Loucy (cell line): ENCODE data around the gene PCK1.
"Not testable (repeated sequence)": the region's sequence is repeated elsewhere in the genome, so short reads cannot be mapped to it uniquely, and the experiment has no call there.

Experiments
- H2AFZ ChIP-seq: fragments of 200-600 bp; sonication (generic); 2 replicates; pipeline ENCODE4 v1.6.0; 2016; ENCODE audit warnings: antibody characterized with exemption, mild to moderate bottlenecking, low read length, moderate library complexity
- H3F3A ChIP-seq: fragments of 200-600 bp; 2 replicates; pipeline ENCODE4 v1.6.0; 2016; ENCODE audit warnings: antibody characterized with exemption, low read depth, mild to moderate bottlenecking
- H3K27me3 ChIP-seq: fragments of 200-600 bp; sonication (generic); 2 replicates; pipeline ENCODE4 v1.6.1; 2014; ENCODE audit warnings: low read length, mild to moderate bottlenecking; ENCODE audit not compliant: insufficient read depth, poor library complexity, severe bottlenecking
- H3K36me3 ChIP-seq: fragments of 200-600 bp; sonication (generic); 2 replicates; pipeline ENCODE4 v1.6.1; 2016; ENCODE audit warnings: low read length; ENCODE audit not compliant: insufficient read depth
- H3K4me1 ChIP-seq: fragments of 200-600 bp; sonication (generic); 2 replicates; pipeline ENCODE4 v1.5.1; 2014; ENCODE audit warnings: low read length, mild to moderate bottlenecking; ENCODE audit not compliant: insufficient read depth, poor library complexity, severe bottlenecking
- H3K4me2 ChIP-seq: fragments of 200-600 bp; sonication (generic); 2 replicates; pipeline ENCODE4 v1.6.0; 2014; ENCODE audit warnings: antibody characterized with exemption, low read length, low read depth, mild to moderate bottlenecking; ENCODE audit not compliant: poor library complexity, severe bottlenecking
- H3K4me3 ChIP-seq: fragments of 200-600 bp; sonication (generic); 2 replicates; pipeline ENCODE4 v1.5.1; 2014; ENCODE audit warnings: low read length, mild to moderate bottlenecking, mixed read lengths; ENCODE audit not compliant: poor library complexity, severe bottlenecking
- H3K79me2 ChIP-seq: fragments of 200-600 bp; sonication (generic); 2 replicates; pipeline ENCODE4 v1.6.1; 2014; ENCODE audit warnings: low read length; ENCODE audit not compliant: insufficient read depth
- H3K9ac ChIP-seq: fragments of 200-600 bp; sonication (generic); 2 replicates; pipeline ENCODE4 v1.6.0; 2014; ENCODE audit warnings: mild to moderate bottlenecking, low read depth, low read length, moderate library complexity; ENCODE audit not compliant: poor library complexity, severe bottlenecking
- H3K9me2 ChIP-seq: fragments of 200-600 bp; sonication (generic); replicated peaks from 2 replicates; pipeline ENCODE4 v1.6.1; 2016; ENCODE audit warnings: low read depth, low read length, mixed read lengths
- H3K9me3 ChIP-seq: fragments of 200-600 bp; sonication (generic); 2 replicates; pipeline ENCODE4 v1.6.1; 2014; ENCODE audit warnings: mild to moderate bottlenecking, antibody characterized with exemption, low read length, low read depth; ENCODE audit not compliant: insufficient read depth
- H4K20me1 ChIP-seq: fragments of 200-600 bp; sonication (generic); 2 replicates; pipeline ENCODE4 v1.6.0; 2014; ENCODE audit warnings: antibody characterized with exemption, low read length, mild to moderate bottlenecking; ENCODE audit not compliant: insufficient read depth, poor library complexity, severe bottlenecking
- CTCF ChIP-seq: fragments of 200-600 bp; sonication (generic); conservative IDR thresholded peaks from 2 replicates; pipeline ENCODE4 v1.5.1; 2014; ENCODE audit warnings: mild to moderate bottlenecking, antibody characterized with exemption, low read length
- EZH2phosphoT487 ChIP-seq: fragments of 200-600 bp; IDR thresholded peaks from 2 replicates; pipeline ENCODE4 v1.6.1; 2018; ENCODE audit warnings: antibody characterized with exemption, mild to moderate bottlenecking, moderate library complexity, borderline replicate concordance

Gene PCK1

GRCh38 chr20:57560554-57561355 lies at the start of gene PCK1:
PCK1 (plus strand) TSS chr20:57561110; CDS start chr20:57561412, 302 bp downstream.
- Histone ChIP-seq H3K4me1 (no peaks in the 10 kb centered on the region), H3K9me2 (no peaks in the 10 kb centered on the region), H3K36me3 (no peaks in the 10 kb centered on the region), H3K4me3 (no peak within 1 kb of the TSS), H3K79me2 (no peaks in the 10 kb centered on the region), H3K27me3 (peaks cover 5% of the 10 kb centered on the region), H3K4me2 (no peak within 1 kb of the TSS), H2AFZ (no peak within 1 kb of the TSS), H3K9ac (no peak within 1 kb of the TSS), H3K9me3 (no peaks in the 10 kb centered on the region), H3F3A (no peaks in the 10 kb centered on the region), H4K20me1 (no peaks in the 10 kb centered on the region)
- TF ChIP-seq EZH2phosphoT487 (no peak), CTCF (no peak)

- not testable (repeated sequence) for H4K20me1 ChIP-seq, H3K9me3 ChIP-seq
Measured at GRCh38 chr20:57511709-57512108, 49.2 kb upstream of the PCK1 start.

GRCh38 chr20:57512432-57512831 lies 48.5 kb upstream of the PCK1 start:
- TF ChIP-seq CTCF (no peak), EZH2phosphoT487 (no peak)
- Histone ChIP-seq H3K9ac (no peak overlapping the region), H3K4me2 (no peak overlapping the region)

More at GRCh38 chr20:57511709-57512108, 49.2 kb upstream of the PCK1 start:
- H2AFZ ChIP-seq, H3K79me2 ChIP-seq, H3K36me3 ChIP-seq, H3F3A ChIP-seq, H3K27me3 ChIP-seq, H3K4me3 ChIP-seq, H3K4me1 ChIP-seq, H3K4me2 ChIP-seq, H3K9ac ChIP-seq, H3K9me2 ChIP-seq: not testable (repeated sequence)

GRCh38 chr20:57513199-57513598 lies 47.7 kb upstream of the PCK1 start:
- no peaks in the 10 kb centered on the region for H4K20me1 ChIP-seq
- no peaks in the 10 kb centered on the region for H3K36me3 ChIP-seq
- H3K4me2 ChIP-seq: no peak overlapping the region
- H3K9me3 ChIP-seq: no peaks in the 10 kb centered on the region
- no peak overlapping the region for H3K4me3 ChIP-seq
- H3K79me2 ChIP-seq: no peaks in the 10 kb centered on the region
- no peaks in the 10 kb centered on the region for H3F3A ChIP-seq
- TF ChIP-seq CTCF (no peak), EZH2phosphoT487 (no peak)
- no peak overlapping the region for H2AFZ ChIP-seq
- H3K4me1 ChIP-seq: no peaks in the 10 kb centered on the region
- H3K27me3 ChIP-seq: no peaks in the 10 kb centered on the region
- no peak overlapping the region for H3K9ac ChIP-seq
- no peaks in the 10 kb centered on the region for H3K9me2 ChIP-seq

More at GRCh38 chr20:57512432-57512831, 48.5 kb upstream of the PCK1 start:
- no peaks in the 10 kb centered on the region for H3K36me3 ChIP-seq
- H4K20me1 ChIP-seq: no peaks in the 10 kb centered on the region
- H3K27me3 ChIP-seq: no peaks in the 10 kb centered on the region
- no peak overlapping the region for H3K4me3 ChIP-seq
- no peak overlapping the region for H2AFZ ChIP-seq
- no peaks in the 10 kb centered on the region for H3K9me3 ChIP-seq
- H3K4me1 ChIP-seq: no peaks in the 10 kb centered on the region
- no peaks in the 10 kb centered on the region for H3F3A ChIP-seq
- no peaks in the 10 kb centered on the region for H3K79me2 ChIP-seq
- no peaks in the 10 kb centered on the region for H3K9me2 ChIP-seq
